Ureter (tissue), 1 donor: ENCODE results near the gene ARHGAP10. TPM values are rescaled to one million over a fixed set of nuclear protein-coding genes. Genes with fewer than 3 reads are reported as not detected.
"Not testable (repeated sequence)": the region's sequence is repeated elsewhere in the genome, so short reads cannot be mapped to it uniquely, and the experiment has no call there.

Experiments used
- DNase-seq: peaks from one replicate; pipeline ENCODE4 v3.0.0-alpha.2; 2020; ENCODE audit warnings: low spot score
- total RNA-seq: library from RNA; stranded (reverse); gene quantifications from one replicate; pipeline ENCODE4 v1.2.4, GENCODE V29; 2023
- donor health status: DM: yes; HTN: yes; CAD: no.

The ARHGAP10 gene
- total RNA-seq, 1 donor from 2014 or later, result 78.0 TPM

DNA sequence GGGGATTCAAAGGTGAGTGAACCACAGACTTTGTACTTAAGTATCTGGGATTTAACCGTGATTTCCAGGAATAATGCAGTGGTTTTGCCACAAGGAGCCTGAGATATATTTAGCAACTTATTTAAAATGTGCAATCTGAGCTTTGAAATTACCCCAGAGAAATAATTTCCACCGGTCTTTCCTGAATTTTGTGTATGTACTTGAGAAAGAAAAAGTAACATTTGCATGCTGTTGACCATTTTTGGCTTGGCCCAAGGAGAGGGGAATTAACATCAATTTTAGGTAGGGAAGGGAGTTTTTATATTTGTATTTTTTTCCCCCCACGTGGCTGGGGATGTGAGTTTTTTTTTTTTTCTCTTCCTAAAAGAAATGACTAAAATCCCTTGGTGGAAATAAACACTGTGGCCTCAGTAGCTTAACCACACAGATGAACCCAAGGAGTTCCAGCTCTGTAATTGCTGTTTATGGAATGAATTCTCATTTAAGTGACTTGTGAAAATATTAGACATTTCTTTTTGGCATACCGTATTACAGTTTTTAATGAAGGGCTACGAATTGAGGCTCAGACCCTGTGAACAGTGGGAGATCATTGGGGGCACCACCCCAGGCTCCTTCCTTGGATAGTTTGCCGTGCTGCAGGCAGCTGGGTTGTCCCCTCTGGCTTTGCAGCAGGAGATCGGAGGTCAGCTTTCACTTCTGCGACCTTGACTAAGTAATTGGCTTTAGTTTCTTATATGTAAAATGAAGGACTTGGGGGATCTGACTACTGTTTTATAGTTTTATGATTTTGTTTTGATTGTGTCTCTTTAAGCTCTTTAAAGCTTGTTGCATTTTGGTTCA lies 116.1 kb downstream of the ARHGAP10 start:
- no peak for DNase-seq

DNA sequence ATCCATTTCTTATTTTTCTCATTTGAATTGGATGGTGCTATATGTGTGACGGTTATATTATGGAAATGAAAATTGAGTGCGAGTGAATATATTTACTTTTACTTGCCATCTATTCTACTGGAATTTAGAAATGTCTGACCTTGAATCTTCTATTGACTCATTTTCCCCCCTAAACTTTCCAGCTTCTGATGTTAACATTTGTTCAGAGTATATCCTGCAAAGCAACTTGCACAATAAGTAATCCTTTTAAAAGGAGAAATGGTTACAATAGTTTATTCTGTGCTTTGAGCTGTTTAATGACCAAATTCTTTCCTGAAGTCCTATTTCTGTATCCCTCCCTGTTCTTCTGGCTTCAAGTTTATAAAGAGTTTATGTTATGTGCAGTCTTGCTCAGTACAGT lies 116.7 kb downstream of the ARHGAP10 start:
- no peak for DNase-seq

DNA sequence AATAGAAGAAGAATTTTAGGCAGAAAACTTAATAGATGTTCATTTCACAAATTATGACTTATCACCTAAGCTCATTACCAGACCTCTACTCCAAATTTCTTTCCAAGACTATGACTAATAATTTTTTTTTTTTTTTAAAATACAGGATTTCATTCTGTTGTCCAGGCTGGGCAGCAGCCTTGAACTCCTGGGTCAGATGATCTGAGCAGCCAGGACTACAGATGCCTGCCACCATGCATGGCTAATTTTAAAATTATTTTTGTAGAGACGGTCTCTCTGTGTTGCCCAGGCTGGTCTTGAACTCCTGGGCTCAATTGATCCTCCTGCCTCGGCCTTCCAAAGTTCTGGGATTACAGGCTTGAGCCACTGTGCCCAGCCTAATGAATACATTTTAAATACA lies 119.2 kb downstream of the ARHGAP10 start:
- no peak for DNase-seq

DNA sequence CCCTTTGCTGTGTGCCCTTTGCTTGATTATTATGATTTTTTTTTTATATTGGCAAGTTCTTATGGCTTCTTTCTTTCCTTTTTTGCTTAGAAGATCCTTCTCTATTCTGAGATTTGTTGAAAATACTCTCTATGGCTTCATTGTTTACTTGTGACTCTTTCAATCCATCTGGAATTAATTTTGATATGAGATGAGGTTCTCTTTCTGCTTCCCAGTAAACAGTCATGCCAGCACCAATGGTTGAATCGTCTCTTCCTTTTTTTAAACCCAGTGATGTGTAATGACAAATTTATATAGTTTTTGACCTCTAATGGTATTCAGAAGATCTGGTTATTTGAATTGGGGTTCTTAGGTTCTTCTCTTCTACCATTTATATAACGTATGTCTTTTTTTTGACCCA lies 121.8 kb downstream of the ARHGAP10 start:
- DNase-seq, result no peak

DNA sequence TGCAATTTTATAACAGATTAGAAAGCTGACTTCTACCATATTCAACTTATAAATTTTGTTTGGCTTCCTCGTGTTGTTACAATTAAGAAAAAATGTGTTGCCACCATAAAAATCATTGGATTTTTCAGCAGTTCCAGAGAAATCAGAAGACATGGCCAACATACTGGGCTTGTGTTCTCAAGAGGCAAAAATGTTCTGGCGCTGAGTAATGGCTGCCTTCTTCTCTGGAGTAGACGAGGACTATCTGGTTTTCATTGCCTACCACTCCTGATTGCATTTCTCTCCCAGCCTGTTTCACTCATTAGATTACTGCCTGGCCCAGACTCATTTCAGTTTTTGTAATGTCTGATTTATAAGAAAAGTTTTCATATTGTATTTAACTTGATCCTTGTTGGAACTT lies 122.3 kb downstream of the ARHGAP10 start:
- no peak for DNase-seq

DNA sequence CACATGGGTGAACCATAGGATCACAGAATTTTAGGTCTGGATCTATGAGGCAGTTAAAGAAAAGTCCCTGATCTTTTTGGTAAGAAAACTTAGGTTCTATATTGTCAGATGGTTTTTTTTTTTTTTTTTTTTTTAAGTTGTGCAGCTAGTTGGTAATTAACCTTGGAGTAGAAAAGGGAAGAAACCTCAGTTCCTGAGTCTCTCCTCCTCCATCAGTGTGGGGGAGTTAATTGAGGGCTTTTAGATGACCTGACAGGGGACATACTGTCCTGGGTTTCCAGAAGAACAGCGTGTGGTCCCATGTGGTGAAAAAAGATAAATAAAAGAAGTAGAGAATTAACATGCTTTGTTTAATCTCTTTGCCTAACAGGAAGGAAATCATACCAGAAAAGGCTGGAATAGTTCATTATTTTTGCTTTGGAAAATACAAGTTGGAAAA lies 123.7 kb downstream of the ARHGAP10 start:
- no peak for DNase-seq

DNA sequence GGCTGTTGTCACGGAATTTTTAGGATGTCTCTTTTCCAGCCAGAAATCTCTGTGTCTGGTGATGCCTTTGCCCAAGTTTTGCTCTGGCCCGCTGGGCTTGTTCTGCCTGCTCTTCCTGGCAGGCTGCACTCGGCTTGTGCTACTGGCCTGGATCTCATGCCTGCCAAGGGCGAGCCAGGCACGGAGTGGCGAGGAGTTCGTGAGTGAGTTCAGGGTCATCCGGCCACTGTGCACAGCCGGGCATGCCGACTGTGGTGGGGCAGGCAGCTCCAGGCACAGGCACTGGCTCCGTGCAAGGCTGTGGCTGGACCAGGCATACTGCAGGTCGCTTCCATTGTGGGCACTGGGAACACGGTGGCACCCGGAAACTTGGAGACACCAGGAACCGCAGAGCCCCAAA lies 129.1 kb downstream of the ARHGAP10 start:
- no peak for DNase-seq

DNA sequence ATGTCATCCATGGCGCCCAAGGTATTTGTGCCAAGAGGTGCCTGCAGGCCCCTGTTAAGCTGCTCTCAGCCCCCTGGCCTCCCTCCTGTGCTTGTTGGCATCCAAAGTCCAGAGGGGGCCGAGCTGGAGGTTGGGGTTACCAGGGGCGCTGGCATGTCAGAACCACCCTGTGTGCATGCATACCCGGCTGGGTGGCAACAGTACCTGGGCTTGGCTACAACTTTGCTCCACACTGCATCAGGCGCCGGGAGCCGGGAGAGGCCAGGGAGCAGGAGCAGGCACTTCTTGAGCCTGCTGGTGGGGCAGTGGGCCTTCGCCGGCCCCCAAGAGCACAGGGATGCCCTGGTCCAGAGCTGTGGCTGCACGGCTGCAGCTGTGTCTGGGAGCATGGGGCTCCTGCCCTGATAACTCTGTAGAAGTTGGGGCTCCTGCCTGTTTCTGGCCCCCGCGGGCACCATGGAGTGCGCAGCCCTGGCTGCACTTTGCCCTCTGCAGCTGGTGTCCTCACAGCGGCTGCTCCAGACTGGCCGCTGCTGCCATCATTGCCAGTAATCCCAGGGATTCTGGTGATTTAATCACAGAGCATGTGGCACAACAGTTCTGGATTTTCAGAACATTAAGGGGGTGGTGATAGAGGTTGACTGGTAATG lies 130.3 kb downstream of the ARHGAP10 start:
- DNase-seq, result no peak

DNA sequence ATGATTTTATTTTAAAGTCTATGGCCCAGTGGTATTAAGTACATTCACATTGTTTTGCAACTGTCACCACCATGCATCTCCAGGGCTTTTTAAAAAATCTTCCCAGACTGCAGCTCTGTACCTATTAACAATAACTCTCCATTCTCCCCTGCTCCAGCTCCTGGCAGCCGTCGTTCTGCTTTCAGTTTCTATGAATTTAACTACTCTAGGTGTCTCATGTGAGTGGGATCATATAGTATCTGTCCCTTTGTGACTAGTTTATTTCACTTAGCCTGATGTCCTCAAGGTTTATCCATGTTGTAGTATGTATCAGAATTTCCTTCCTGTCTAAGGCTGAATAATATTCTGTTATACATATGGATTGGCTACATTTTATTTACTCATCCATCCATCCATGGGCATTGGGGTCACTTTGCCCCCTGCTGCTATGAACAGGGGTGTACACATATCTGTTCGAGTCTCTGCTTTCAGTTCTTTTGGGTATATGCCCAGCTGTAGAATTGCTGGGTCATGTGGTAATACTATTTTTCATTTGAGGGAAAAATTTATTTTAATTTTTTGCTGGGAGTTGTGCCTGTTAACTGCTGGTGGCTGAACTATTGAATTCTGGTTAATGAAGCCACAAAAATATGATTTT lies 131.3 kb downstream of the ARHGAP10 start:
- no peak for DNase-seq

DNA sequence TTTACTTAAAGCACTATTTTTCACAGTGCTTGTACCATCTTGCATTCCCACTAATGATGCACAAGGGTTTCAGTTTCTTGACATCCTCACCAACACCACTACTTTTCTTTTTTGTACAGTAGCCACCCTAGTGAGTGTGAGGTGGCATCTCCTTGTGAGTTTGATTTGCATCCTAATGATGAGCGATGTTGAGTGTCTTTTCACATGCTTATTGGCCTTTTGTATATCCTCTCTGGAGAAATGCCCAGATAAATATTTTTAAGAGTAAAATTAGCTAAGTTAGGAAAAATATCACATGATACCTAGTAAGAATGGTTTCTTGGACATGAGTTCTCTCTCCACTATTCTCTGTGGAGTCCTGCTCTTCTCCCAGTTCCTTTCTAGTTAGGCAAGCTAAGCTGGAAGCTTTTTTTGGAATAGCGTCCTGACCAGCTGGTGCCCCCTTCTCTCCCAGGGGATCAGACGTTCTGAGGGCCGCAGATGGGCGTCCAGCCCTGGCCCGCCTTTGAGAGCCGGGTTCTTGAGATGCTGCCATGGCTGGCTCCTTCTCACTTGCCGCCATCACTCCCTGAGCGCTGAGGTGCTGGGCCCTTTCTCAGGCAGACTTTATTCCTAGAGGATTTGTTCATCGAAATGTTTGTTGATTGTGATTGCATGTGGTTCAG lies 132.1 kb downstream of the ARHGAP10 start:
- DNase-seq, result no peak

DNA sequence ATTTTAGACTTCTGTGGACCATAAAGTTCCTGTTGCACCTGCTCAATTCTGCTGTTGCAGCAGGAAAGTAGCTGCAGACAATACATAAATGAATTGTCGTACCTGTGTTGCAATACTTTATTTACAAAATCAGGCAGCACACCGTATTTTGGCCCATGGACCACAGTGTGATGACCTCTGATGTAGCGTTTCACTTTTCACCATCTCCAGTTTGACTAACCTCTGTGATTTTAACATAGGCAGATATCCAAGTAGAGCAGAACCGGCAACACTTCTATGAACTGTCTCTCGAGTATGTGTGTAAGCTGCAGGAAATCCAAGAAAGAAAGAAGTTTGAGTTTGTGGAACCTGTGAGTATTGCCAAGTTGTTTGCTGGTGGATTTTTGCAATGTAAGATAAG lies 132.7 kb downstream of the ARHGAP10 start:
- no peak for DNase-seq

DNA sequence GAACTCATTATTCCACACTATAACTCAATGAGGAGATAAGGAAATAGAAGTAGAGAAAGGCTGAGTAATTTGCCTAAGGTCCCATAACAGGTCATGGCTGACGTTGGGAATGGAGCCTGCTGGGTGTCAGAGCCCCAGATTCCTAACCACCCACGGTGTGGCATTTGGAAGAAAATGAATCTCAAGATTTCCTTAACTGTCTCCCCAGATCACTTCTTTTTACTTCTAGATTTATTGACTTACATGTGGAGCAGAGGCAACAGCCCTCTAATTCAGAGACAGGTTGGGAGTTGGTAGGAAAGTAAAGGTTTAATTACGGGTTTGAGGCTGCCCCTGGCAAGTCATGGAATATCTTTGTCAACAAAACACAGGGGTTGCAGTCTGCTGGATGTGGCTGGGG lies 134.0 kb downstream of the ARHGAP10 start:
- DNase-seq, result no peak

DNA sequence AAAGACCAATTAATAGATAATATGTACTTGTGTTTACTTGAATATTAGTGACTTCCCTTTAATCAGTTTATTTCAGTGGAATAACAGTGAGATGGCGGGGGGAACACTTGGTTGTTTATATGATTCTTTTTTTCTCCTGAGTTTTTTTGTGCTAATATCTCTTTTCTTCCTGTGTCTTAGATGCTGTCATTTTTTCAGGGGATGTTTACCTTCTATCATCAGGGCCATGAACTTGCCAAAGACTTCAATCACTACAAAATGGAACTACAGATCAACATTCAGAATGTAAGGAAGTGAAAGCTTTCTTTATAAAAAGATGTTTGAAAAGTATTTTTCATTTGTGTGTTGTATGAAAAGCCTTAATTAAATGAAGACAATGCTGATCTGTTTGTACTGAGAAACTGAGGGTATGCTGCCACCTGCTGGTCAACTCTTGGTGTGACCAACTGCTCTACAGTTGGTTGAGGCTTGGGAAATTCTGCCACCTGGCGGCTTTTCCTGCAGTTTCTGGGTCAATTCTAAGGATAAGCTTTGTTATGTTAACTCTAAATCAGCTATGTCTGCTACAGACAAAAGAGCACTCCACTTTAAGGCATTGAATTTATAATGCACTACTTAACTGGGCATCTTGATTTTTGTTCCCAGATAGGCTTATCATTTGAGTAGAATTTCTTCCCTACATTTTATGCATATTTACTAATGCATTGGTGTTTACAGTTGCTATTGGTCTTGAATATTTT lies 134.8 kb downstream of the ARHGAP10 start:
- peak; percentile 95 for DNase-seq

DNA sequence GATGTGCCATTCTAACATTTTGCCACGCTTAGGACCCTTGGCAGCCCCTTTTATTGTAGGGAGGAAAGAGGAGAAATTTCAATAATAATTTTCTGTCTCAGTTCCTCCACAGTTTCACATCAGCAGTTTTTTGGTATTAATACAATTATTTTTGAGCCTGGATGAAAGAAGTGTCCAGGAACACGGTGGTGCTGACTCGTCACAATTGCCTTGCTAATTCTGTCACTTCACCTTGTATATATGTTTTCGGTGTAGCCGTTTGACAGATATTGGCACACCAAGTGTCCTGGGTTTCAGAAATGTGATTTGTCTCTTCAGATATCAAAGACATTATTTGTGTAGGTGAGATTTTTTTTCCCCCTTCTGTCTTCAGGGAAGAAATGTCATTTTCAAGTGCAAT lies 142.2 kb downstream of the ARHGAP10 start:
- DNase-seq, result no peak

DNA sequence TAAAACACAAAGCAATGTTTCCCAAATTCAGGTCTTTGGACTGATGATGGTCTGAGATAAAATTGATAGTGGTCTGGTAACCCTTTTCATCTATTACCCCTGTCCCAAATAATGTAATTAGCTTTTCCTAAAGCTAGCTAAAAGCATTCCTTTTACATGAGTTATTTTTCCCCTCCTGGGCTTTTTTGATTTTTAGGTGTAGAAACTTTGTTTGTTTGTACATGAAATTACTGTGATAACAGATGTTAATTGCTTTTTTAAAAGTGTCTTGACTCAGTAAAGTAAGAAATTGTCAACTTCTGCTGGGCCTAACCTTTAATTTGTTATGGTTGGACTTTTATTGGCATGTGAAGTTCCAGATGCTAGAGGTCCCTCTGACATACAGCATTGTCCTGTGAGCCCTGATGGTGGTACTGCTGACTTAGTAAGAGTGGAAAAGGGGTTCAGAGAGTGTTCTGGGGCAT lies 145.5 kb downstream of the ARHGAP10 start:
- DNase-seq, result no peak

DNA sequence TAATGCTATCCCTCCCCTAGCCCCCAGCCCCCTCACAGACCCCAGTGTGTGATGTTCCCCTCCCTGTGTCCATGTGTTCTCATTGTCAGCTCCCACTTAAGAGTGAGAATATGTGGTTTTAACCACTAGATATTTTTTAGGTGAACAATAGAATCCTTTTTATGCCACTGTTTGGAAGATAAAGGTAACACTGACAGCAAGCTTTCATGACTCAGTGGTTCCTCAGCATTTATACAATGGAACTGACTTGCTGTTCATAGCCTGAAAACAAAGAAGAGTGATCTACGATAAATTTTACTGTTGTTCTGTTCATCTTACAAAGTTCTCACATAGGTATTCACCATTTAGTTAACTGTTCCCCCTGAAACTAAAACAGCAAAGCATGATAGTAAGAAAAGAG lies 147.8 kb downstream of the ARHGAP10 start:
- no peak for DNase-seq

DNA sequence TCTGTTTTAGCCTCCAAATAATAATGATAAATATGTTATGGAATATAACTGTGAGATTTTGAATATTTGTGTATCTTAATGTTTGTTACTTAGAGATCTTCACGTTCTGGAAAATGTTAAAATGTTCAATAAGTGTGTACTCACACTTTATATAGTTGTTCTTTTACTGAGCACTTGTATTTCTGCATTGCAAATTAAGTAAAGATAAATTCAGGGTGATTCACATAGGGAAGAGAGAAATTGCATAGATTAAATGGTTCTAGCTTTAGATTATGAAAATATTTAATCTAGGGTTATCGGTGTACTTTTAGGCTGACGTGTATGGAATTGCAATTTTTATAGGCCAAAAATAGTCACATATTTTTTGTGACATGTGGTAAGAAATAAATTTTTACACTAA lies 148.6 kb downstream of the ARHGAP10 start:
- DNase-seq, result no peak

DNA sequence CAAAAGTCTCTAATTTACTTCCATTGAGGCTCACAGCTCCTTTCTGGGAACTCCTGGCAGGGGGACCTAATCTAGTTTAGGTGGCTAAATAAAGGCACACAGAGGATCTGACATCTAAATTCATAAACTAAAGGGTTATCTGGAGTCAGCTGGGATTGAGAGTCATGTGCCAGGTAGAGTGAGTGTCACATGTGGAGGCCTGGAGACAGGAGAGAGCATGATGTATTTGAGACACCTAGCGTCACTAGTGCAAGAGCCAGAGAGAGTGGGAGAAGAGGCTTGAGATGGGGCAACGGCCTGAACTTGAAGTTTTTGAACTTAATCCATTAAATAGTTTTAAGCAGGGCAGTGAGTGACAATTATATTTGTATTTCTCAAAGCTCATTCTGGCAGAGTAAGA lies 152.6 kb downstream of the ARHGAP10 start:
- DNase-seq, result no peak

DNA sequence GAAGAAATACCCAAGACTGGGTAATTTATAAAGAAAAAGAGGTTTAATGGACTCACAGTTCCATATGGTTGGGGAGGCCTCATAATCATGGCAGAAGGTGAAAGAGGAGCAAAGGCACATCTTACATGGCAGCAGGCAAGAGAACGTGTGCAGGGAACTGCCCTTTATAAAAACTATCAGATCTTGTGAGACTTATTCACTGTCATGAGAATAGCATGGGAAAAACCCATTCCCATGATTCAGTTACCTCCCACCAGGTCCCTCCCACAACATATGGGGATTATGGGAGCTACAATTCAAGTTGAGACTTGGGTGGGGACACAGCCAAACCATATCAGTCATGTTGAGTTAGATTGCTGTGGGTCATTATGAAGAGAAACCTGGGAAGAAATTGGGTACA lies 153.3 kb downstream of the ARHGAP10 start:
- not testable (repeated sequence) for DNase-seq

DNA sequence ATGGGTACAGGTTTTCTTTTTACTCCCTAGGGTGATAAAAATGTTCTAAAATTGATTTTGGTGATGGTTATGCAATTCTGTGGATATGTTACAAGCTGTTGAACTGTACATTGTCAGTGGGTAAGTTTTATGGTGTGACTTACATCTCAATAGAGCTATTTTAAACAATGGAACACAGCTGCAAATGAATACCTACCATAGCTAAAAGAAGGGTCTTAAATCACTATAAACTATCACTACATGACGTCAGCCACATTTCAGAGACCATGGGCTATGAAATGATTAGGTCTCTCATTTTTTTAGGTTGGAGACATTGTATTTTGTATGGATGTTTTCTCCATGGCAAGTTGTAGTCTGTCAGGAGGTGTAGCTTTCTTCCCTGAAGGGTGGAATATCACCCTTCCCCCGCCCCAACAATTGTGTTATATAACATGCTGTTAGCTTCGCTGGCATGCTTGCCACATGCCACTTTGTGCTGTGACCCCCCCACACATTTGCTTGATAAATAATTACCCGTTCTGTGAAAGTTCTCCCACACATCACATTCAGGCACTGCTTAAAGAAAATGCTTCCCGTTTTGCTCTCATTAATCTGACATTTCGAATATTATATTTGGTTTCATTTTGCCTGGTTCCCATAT lies 159.7 kb downstream of the ARHGAP10 start:
- no peak for DNase-seq

DNA sequence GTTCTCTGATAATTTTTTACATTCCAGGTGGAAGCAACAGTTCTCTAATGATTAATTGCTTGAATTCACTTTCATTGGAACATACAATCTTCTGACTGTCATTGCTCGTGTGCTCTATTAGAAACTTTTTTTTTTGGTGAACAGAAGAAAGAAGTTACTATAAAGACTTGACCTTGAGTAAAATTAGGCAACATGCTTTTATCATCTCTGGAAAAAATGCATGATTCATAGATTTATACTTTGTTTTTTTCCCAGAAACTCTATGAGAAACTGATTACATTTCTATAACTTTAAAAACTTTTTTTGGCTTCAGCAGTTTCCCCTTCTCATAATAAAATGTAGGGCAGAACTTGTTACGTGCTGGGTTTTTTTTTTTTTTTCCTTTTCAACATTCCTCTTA lies 167.6 kb downstream of the ARHGAP10 start:
- no peak for DNase-seq
